GM12801 (cell line): Measurements from ENCODE around the gene DCAF6.

Experiments used
- CTCF ChIP-seq: IDR thresholded peaks from one replicate; pipeline ENCODE4 v1.5.1; 2011; ENCODE audit warnings: control low read depth; ENCODE audit not compliant: insufficient read length; ENCODE audit errors: extremely low read depth

Gene DCAF6

GRCh38 chr1:167916766-167917511, 19.5 kb upstream of the DCAF6 start:
- TF ChIP-seq CTCF: no peak

GRCh38 chr1:167922023-167922422, 14.5 kb upstream of the DCAF6 start:
- TF ChIP-seq CTCF: no peak

GRCh38 chr1:167922611-167923074, 13.8 kb upstream of the DCAF6 start:
- TF ChIP-seq CTCF: no peak

GRCh38 chr1:167923324-167924056, 13.0 kb upstream of the DCAF6 start:
- no peak for TF ChIP-seq CTCF

GRCh38 chr1:167924102-167924501, 12.4 kb upstream of the DCAF6 start:
- no peak for TF ChIP-seq CTCF

GRCh38 chr1:167924543-167925231, 11.8 kb upstream of the DCAF6 start:
- no peak for TF ChIP-seq CTCF

- no peak for TF ChIP-seq CTCF
These were observed 9.9 kb upstream of the DCAF6 start for GRCh38 chr1:167926486-167926997.
